LNCaP clone FGC (cell line): ENCODE data around the gene COL27A1.
"Not testable (repeated sequence)": the region's sequence is repeated elsewhere in the genome, so short reads cannot be mapped to it uniquely, and the experiment has no call there.

Source experiments
- DNase-seq: peaks from one replicate; pipeline ENCODE4 v3.0.0-alpha.2; 2011; ENCODE audit warnings: low read depth
- H3K4me3 ChIP-seq: 2 replicates; pipeline ENCODE4 v1.5.1; 2011; ENCODE audit warnings: mild to moderate bottlenecking, low read depth, low read length, control low read depth
- CTCF ChIP-seq: IDR thresholded peaks from 2 replicates; pipeline ENCODE4 v1.5.1; 2012; ENCODE audit warnings: mild to moderate bottlenecking; ENCODE audit not compliant: control insufficient read depth, insufficient read depth; ENCODE audit errors: extremely low read depth

COL27A1 gene

GRCh38 chr9:114124138-114124537 lies 31.2 kb upstream of the COL27A1 start:
- DNase-seq = no peak
- H3K4me3 ChIP-seq = no peak overlapping the region
- no peak for TF ChIP-seq CTCF

GRCh38 chr9:114124666-114125475 lies 30.5 kb upstream of the COL27A1 start:
- no peak for DNase-seq
- no peak for TF ChIP-seq CTCF
- no peak overlapping the region for H3K4me3 ChIP-seq

GRCh38 chr9:114125476-114126013 lies 29.8 kb upstream of the COL27A1 start:
- no peak for TF ChIP-seq CTCF
- H3K4me3 ChIP-seq = no peak overlapping the region
- no peak for DNase-seq

DNA sequence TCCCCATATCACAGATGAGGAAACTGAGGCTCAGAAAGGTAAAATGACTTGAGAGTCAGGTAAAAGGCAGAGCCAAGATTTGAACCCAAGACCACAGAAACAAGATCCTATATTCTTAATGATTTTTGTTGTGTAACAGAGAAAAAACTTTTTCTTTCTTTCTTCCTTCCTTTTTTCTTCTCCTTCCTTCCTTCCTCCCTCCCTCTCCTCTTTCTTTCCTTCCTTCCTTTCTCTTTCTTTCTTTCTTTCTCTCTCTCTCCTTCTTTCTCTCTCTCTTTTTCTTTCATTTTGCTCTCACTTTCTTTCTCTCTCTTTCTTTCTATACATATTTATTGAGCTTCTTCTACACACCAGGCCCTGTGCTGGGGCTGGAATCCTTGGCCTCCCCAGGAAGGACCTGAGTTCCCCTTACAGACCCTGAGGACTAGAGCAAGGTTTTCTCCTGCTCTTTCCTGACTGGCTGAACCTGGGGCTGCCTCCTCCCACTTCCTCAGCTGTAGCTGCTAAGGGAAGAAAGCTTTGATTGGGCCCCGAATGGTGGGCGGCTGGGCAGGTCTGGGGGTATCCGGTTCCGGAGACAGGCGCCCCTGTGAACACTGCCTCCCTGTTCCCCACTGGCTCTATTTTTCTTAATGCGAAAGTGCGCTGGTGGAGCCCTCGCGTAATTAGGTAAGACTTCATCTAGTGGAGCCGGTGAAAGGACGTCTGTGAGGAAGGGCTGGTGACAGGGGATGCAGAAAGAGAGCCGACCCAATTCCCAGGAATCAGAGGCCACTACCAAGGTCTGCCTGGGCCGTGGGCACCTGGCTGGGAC lies 28.9 kb upstream of the COL27A1 start:
- no peak overlapping the region for H3K4me3 ChIP-seq
- TF ChIP-seq CTCF = no peak
- no peak for DNase-seq

DNA sequence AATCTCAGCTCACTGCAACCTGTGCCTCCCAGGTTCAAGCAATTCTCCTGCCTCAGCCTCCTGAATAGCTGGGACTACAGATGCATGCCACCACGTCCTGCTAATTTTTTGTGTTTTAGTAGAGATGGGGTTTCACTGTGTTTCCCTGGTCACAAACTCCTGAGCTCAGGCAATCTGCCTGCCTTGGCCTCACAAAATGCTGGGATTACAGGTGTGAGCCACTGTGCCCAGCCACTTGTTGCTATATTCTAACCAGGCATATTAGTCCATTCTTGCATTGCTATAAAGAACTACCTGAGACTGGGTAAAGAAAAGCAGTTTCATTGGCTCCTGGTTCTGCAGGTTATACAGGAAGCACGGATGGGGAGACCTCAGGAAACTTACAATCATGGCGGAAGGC lies 26.6 kb upstream of the COL27A1 start:
- DNase-seq, H3K4me3 ChIP-seq: not testable (repeated sequence)

DNA sequence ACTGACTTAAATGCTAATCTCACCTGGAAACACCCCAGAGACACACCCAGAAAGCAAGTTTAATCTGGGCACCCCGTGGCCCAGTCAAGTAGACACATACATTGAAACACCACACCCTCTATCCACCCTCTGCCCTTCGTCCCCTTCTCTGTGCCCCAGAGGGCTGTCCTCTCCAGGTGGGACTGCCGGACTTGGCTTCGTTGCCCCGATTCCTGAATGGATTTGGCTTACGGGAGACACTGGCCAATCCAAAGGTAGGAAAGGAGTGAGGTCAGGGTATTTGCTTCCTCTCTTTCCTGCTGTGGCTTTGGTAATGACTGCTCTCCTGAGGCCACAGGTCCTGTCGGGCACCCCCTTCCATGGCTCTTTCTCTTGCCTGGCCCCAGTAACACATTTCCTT lies 25.2 kb upstream of the COL27A1 start:
- no peak for DNase-seq
- no peak for TF ChIP-seq CTCF
- no peak overlapping the region for H3K4me3 ChIP-seq

- no peak overlapping the region for H3K4me3 ChIP-seq
- no peak for TF ChIP-seq CTCF
- no peak for DNase-seq
Measured at GRCh38 chr9:114130624-114131277, 24.6 kb upstream of the COL27A1 start.
